ENCODE measurements around the gene CLCN2.

Gene CLCN2

DNA sequence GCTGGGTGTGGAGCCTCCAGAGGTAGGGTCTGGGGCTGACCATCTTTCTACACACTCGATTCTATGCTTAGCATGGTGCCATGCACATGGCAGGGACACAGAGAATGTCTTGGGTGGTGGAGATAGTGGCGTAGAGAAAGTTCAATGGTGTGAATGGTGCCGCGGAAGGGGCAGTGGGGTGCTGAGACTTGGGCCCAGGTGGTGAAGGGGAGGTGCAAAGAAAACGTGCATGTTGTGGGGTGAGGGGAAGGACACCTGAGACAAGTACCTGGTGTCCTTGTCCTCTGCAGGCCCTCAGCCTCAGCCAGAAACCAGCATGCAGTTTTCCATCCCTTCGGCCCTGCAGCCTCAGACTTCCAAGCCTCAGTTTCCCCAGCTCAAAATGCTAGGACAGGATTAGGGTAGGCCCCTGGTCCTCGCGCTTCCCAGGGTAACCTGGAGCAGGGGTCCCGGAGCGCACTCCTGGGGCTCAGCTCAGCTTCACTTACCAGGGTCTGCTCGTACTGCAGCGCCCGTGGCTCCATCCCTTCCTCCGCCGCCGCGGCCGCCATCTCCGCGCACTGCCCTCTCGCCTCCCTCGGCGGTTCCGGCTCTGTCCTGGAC is 375 bp downstream of the CLCN2 start:
- DNase-seq (ENCODE audit: low spot score) = no peak
- TF ChIP-seq, protein P1, sequence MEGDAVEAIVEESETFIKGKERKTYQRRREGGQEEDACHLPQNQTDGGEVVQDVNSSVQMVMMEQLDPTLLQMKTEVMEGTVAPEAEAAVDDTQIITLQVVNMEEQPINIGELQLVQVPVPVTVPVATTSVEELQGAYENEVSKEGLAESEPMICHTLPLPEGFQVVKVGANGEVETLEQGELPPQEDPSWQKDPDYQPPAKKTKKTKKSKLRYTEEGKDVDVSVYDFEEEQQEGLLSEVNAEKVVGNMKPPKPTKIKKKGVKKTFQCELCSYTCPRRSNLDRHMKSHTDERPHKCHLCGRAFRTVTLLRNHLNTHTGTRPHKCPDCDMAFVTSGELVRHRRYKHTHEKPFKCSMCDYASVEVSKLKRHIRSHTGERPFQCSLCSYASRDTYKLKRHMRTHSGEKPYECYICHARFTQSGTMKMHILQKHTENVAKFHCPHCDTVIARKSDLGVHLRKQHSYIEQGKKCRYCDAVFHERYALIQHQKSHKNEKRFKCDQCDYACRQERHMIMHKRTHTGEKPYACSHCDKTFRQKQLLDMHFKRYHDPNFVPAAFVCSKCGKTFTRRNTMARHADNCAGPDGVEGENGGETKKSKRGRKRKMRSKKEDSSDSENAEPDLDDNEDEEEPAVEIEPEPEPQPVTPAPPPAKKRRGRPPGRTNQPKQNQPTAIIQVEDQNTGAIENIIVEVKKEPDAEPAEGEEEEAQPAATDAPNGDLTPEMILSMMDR (IDR thresholded peaks at IDR 0.05; ENCODE audit: borderline replicate concordance, control extremely low read depth, extremely low read depth, insufficient read depth, missing control alignments) = no peak
- in situ Hi-C loops (cut with MboI; ENCODE audit: low sequenced_read_pairs, unreplicated experiment) = no loop called here

DNA sequence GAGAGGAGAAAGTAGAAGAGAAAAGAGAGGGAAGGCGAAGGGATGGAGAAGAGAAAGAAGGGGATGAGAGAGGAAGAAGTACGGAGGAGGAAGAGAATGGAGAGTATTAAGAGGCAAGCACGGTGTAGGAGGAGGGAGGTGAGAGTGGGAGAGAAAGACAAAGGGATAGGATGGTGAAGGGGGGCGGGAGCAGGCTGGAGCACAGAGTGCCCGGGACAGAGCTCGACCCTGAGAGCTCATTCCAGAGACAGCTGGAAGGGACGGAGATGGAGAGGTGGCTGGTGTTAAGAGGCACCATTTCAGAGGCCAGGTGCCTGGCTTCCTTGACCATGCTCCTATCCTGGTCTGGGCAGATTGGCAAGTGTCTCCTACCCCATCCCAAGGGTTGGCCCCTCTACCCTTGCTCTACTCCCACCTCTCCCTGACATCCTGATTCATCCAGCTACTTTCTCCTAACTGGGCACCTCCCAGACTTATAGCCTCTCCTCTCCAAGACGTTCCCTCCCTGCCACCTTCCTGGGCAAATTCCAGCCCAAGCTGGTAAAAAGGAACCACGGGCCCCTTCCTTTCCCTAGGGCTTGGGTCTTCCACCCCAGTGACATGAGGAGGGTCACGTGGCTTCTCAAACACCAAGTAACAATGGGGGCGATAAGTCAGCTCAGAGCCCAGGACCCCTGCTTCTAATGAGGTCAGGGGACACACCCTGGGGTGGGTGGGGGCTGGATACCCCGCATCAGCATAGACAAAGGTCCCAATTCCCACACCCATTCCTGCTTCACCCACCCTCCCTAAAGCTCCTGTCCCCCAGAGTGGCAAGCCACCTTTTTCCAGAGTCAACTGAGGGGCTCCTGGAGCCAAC is 1.1 kb downstream of the CLCN2 start:
- DNase-seq (ENCODE audit: low spot score) = no peak
- in situ Hi-C loops (cut with MboI; ENCODE audit: low sequenced_read_pairs, unreplicated experiment) = no loop called here

DNA sequence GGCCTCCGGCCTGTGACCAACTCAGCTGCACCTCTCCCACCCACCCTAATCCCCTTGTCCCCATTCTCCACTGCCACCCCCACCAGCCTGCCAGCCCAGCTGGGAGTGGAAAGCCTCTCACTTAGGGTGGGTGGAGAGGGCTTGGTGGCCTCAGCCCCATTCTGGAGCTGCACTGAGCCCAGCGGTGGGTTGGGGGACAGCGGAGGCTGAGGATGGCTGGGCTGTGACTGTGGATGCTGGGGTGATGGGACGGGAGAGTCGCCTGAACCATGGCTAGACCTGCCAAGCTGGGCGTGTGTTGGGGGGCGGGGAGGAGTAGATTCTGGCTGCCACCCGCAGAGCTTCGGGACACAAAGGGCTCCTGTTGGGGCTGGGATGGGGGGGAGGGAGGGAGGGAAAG is 1.8 kb downstream of the CLCN2 start:
- TF ChIP-seq, protein P1 (IDR thresholded peaks at IDR 0.05; ENCODE audit: borderline replicate concordance, control extremely low read depth, extremely low read depth, insufficient read depth, missing control alignments) = no peak
- in situ Hi-C loops (cut with MboI; ENCODE audit: low sequenced_read_pairs, unreplicated experiment) = no loop called here

More for the DNA sequence above, 1.1 kb downstream of the CLCN2 start:
- TF ChIP-seq, protein P1 (IDR thresholded peaks at IDR 0.05; ENCODE audit: borderline replicate concordance, control extremely low read depth, extremely low read depth, insufficient read depth, missing control alignments) = no peak

DNA sequence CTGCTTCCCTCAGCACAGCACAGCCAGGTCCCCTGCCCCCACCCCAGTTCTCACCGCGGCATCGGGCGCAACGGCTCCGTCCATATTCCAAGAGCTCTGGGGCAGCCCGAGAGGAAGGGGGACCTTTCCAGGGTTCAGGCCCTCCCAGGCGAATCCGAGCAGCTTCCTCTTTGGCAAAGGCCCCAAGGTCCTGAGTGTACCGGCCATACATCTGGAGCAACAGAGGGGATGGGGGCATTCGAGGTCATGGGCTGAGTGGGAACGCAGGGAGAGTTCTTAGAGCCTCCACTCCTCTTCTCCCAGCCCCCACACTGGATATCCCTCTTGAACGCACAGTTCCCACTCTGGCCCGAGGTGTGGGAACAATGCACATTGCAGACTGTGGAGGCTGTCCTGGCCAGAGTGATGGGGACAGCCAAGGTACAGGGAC is 2.5 kb downstream of the CLCN2 start:
- TF ChIP-seq, protein P1 (IDR thresholded peaks at IDR 0.05; ENCODE audit: borderline replicate concordance, control extremely low read depth, extremely low read depth, insufficient read depth, missing control alignments) = no peak
- in situ Hi-C loops (cut with MboI; ENCODE audit: low sequenced_read_pairs, unreplicated experiment) = no loop called here

More for the DNA sequence above, 1.8 kb downstream of the CLCN2 start:
- no peak for DNase-seq (ENCODE audit: low spot score)

DNA sequence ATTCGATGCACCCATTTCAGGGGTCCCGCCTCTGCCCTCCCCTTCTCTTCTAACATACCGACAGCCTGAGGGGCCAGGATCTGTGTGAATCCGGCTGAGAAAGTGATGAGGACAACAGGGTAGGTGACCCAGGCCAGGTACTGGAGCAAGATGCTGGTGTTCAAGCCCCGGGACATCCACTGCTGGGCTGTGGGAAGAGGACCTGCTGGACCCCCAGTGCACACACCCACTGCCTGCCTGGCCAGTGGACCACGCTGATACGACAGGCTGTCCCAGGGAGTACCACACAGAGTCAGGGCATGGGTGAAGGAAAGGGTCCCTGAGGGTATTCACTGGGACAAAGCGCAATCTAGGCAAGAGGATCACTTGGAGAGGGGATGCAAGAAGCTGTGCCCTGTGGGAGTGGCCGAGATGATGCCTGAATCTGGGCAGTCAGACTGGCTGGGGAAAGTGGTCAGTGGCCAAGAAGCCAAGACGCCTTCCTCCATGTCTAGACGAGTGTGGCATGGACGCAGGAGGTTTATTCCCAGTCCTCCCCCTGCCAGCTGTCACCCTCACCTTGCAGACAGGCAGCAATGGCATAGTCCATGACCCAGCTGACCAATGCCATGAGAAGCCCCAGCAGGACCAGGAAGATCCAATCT is 3.2 kb downstream of the CLCN2 start:
- TF ChIP-seq, protein P1 (IDR thresholded peaks at IDR 0.05; ENCODE audit: borderline replicate concordance, control extremely low read depth, extremely low read depth, insufficient read depth, missing control alignments) = no peak
- no peak for DNase-seq (ENCODE audit: low spot score)
- in situ Hi-C loops (cut with MboI; ENCODE audit: low sequenced_read_pairs, unreplicated experiment) = no loop called here

More for the DNA sequence above, 2.5 kb downstream of the CLCN2 start:
- no peak for DNase-seq (ENCODE audit: low spot score)

DNA sequence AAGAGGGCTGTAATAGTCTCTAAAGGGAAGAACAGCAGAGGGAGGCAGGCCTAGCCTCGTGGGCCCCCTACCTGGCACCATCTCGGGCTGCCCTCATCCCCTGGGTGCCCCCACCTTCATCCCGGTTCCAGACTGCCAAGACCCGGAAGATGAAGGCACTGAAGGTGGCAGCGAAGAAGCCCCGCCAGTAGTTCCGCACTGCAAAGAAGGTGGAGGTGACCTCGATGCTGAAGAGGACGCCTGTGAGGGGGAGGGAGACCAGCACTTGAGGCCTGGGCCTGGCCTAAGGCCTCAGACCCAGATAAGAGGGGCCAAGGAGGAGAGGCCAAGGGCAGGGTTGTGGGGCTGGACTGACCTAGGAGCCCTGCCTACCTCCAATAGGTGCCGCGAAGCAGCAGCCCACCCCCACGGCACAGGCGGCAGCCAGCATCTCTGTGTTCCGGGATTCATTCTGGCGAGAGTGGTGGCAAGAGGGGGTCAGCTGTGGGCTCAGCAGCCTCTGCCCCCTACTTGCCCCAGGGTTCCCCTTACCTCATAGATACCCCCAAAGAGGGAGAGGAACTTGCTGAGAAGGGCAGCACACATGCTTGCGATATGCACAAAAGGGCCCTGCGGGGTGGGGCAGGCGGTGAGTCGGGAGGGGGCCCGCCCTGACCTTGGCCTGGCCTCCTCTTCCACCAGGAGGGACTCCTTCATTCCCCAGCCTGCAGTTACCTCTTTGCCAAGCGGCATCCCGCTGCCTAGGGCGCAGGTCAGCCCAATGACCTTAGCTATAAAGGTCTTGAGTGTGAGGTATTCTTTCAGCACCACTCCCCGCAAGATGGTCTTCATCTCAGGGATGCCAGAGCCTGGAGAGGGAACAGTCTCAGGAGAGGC is 3.9 kb downstream of the CLCN2 start:
- DNase-seq (ENCODE audit: low spot score) = no peak
- TF ChIP-seq, protein P1 (IDR thresholded peaks at IDR 0.05; ENCODE audit: borderline replicate concordance, control extremely low read depth, extremely low read depth, insufficient read depth, missing control alignments) = no peak
- in situ Hi-C loops (cut with MboI; ENCODE audit: low sequenced_read_pairs, unreplicated experiment) = no loop called here
